Thyroid gland (tissue), 4 donors: Measurements from ENCODE around the gene ACBD3. TPM values are rescaled to one million over a fixed set of nuclear protein-coding genes. Genes with fewer than 3 reads are reported as not detected.

ENCODE experiments used
- DNase-seq, 2 donors: peaks; one replicate each; pipeline ENCODE4 v3.0.0-alpha.2; 2019
- H3K27ac ChIP-seq, 3 donors: fragments of 200-600 bp; sonication (generic); 1 replicate in 2 of 3; 2 replicates in 1 of 3; pipeline ENCODE4 v1.5.1; 2016 to 2019; ENCODE audit warnings: mild to moderate bottlenecking in 1 of 3, moderate library complexity in 1 of 3
- H3K27me3 ChIP-seq: fragments of 200-600 bp; sonication (generic); one replicate; pipeline ENCODE4 v1.5.1; 2019
- H3K36me3 ChIP-seq, 2 donors: fragments of 200-600 bp; sonication (generic); one replicate each; pipeline ENCODE4 v1.5.1; 2016 to 2019
- H3K4me1 ChIP-seq, 2 donors: fragments of 200-600 bp; sonication (generic); one replicate each; pipeline ENCODE4 v1.5.1; 2017 to 2019
- H3K4me3 ChIP-seq, 3 donors: fragments of 200-600 bp; sonication (generic); replicated peaks in 1 of 3; 1 replicate in 2 of 3; 2 replicates in 1 of 3; pipeline ENCODE4 v1.5.1; 2016; ENCODE audit warnings: mild to moderate bottlenecking in 1 of 3
- H3K9me3 ChIP-seq: fragments of 200-600 bp; sonication (generic); one replicate; pipeline ENCODE4 v1.5.1; 2017
- CTCF ChIP-seq, 6 experiments: fragments of 200-600 bp in 3 of 6; fragments of 450-650 bp in 3 of 6; sonication (generic) in 3 of 6; IDR thresholded peaks; one replicate each; pipeline ENCODE4 v1.5.1; 2016 to 2019; ENCODE audit warnings: antibody characterized with exemption in 6 of 6, mild to moderate bottlenecking in 2 of 6, inconsistent platforms in 1 of 6, moderate library complexity in 1 of 6
- POLR2A ChIP-seq, 2 donors: fragments of 450-650 bp; IDR thresholded peaks; one replicate each; pipeline ENCODE4 v1.6.1; 2017; ENCODE audit warnings: antibody characterized with exemption in 2 of 2, mild to moderate bottlenecking in 2 of 2, moderate library complexity in 1 of 2
- WGBS, 2 donors: methylation state at CpG; one replicate each; pipeline ENCODE4 v1.1.5; 2017; 5-methylcytosine and 5-hydroxymethylcytosine counted together
- intact Hi-C: fragments of 100-400 bp; cut with DNase I; formaldehyde crosslinking; loops from one replicate; pipeline ENCODE4 v1.15.1; 2023
- total RNA-seq, 4 donors: library from RNA; depleted of rRNA; stranded (reverse); fragments of >200 nt; gene quantifications; one replicate each; pipeline ENCODE4 v1.2.3, GENCODE V29; 2016

ACBD3 gene
- total RNA-seq, 4 donors from 2014 or later: 56.4 to 74.2 (median 66.0) TPM

DNA sequence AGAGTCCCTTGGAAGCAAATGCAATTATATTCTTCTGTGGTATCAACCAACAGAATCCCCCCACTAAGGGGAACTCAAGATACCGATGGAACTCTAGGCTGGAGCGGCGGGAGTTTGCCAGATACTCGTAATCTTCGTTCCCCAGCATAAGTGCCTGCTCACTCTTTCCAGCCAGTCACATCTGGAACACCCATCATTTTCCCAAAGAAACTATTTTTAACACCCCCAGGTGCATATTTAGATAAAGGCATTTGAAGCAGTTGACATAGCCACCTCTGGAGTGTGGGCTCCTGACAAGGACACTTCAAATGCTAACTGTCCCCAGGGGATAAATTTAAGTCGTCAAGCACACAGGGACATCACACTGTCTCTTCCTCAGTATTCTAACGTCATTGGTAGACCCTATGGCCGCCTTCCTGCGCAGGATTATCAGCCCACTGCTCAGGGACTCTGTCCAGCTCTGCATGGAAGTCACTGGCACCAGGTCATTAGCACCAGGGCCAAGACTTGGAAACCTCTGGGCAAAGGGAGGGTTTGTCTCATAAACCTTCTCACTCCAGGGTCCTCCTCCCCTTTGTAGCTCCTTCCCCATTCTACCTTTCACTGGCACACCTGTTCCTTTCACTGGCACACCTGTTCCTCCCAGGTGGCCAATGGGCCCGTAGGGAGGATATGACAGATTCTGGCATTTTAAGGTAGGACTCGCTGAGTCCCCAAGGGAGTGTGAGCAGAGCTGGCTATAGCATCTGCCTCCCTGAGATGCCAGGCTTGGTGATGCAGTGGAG lies 75.3 kb downstream of the ACBD3 start:
- 55 to 62% methylated on average over 11 of the region's 11 CpGs for whole genome bisulfite sequencing, 2 donors
- intact Hi-C loops: no loop called here
- peak overlapping the region in 2 of 3 donors; percentile 45 to 71 for H3K4me3 ChIP-seq
- no peaks in the 10 kb centered on the region for H3K36me3 ChIP-seq
- DNase-seq: no peak
- no peak for TF ChIP-seq POLR2A (IDR thresholded peaks at IDR 0.05)
- H3K4me1 ChIP-seq: peaks cover 14 to 25% of the 10 kb centered on the region in 2 donors
- H3K27ac ChIP-seq: peak overlapping the region; percentile 88 to 99 (median 98)
- H3K9me3 ChIP-seq: no peaks in the 10 kb centered on the region
- no peaks in the 10 kb centered on the region for H3K27me3 ChIP-seq

DNA sequence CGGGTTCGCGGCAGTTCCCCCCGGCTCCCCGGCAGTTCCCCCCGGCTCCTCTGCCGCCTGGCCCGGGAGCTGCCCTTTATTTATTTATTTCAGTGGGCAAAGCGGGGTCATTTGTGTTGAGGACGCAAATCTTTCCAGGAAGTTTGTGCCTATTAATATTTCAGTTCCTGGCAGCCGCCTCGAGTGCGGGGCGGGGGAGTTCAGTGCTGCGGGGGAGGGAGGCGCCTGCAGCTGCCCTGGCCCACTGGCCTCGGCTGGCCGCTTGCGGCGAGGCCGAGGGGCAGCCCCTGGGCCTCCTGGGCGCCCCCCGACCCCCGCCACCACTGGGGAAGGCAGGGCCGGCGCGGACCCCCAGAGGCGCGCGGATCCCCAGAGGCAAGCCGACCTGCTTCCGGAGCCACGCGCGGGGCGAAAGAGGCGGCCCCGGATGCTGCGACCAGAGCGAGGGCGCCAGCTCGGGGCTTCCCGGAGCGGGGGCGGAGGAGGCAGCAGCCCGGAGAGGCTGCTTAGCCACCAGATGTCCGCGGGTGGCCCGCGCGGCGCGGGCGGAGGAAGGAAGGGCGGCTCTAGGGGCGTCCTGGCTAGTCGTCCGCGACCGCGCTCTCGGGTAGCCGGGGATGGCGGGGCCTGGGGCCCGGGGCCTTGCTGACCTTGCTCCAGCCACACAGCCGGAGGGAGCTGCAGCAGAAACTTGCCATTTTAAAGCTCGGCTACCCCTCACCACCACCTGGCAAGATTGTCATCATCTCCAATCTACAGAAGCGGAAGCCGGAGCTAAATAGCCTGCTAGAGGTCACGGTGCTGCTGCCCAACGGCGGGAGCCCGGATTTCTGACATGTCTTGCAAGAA lies 76.1 kb downstream of the ACBD3 start:
- intact Hi-C loops: no loop called here
- Histone ChIP-seq H3K27me3 (no peaks in the 10 kb centered on the region), H3K36me3 (no peaks in the 10 kb centered on the region), H3K4me1 (peaks cover 14 to 25% of the 10 kb centered on the region in 2 donors), H3K27ac (peak overlapping the region; percentile 88 to 99 (median 98)), H3K9me3 (no peaks in the 10 kb centered on the region), H3K4me3 (peak overlapping the region; percentile 45 to 89 (median 71))
- WGBS, 2 donors: 3 to 13% methylated on average over 6 to 24 of the region's 73 CpGs
- DNase-seq: peak; percentile 61 to 68
- TF ChIP-seq CTCF (IDR thresholded peaks at IDR 0.05) (no peak), POLR2A (IDR thresholded peaks at IDR 0.05) (peak in 1 of 2 donors; percentile 10)

DNA sequence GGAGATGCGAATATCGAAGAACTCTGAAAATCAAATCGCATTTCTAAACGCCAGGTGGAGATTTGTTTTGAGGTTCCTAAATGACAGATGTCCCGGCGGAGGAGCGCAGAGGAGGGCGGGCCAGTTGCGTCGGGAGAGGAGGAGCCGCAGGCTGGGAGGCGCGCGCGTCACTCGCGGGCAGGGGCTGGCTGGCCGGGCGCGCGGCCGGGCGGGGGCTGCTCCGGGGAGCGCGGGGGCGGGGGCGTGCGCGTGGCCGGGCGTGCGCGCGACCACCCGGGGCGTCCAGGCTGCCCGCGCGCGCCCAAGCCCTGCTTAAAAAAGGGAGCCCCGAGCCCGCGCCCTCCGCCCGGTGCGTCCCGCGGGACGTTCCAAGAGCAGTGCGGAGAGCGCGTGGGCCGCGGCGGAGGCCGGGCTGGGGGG lies 76.7 kb downstream of the ACBD3 start:
- 0% methylated on average over 4 to 11 of the region's 57 CpGs for WGBS, 2 donors
- intact Hi-C loops: no loop called here

DNA sequence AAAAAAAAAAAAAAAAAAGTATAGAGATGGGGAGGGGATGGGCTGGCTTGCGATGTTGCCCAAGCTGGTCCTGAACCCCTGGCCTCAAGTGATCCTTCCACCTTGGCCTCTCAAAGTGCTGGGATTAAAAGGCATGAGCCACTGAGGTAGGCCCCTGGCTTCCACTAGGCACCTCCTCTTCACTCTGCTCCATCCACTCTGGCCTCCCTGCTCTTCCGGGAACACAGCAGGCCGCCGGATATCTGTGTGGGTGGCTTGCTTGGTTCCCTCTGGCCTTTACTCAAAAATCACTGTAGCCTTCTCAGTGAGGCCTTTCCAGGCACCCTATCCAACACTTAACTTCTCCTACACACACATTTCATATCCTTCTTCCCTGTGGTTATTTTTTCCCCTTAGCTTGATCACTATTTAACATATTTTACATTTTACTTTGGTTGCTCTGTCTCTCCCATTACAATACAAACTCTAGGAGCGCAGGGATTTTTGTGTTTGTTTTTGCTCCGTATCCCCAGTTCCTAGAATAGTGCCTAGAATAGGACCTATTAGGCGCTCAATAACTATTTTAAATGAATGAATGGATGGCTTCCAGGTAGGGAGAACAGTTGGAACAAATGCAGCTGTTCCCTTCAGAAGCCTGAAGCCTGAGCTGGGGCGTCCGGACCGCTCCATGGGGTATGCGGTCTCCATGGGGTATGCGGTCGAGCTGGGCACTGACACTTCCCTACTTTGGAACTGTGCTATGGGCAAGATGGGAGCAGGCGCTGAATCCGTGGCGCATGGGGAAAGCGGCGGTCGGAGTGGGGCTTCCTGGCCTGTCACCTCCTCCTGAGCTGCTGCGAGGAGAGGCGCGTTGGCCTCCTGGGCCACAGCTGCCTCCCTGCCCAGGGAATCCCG lies 77.4 kb downstream of the ACBD3 start:
- no peaks in the 10 kb centered on the region for H3K9me3 ChIP-seq
- H3K4me1 ChIP-seq: peaks cover 14 to 25% of the 10 kb centered on the region in 2 donors
- 27 to 29% methylated on average over 20 to 23 of the region's 23 CpGs for WGBS, 2 donors
- TF ChIP-seq CTCF (IDR thresholded peaks at IDR 0.05) (peak in 1 of 6 experiments; percentile 35), POLR2A (IDR thresholded peaks at IDR 0.05) (no peak)
- no peak for DNase-seq
- no peaks in the 10 kb centered on the region for H3K36me3 ChIP-seq
- H3K4me3 ChIP-seq: peak overlapping the region in 2 of 3 donors; percentile 20 to 71
- H3K27ac ChIP-seq: peak overlapping the region; percentile 74 to 99 (median 75)
- intact Hi-C loops: no loop called here
- H3K27me3 ChIP-seq: no peaks in the 10 kb centered on the region

More for the DNA sequence above, 76.7 kb downstream of the ACBD3 start:
- peak; percentile 87 to 90 for DNase-seq
- peak overlapping the region; percentile 45 to 89 (median 71) for H3K4me3 ChIP-seq
- no peaks in the 10 kb centered on the region for H3K9me3 ChIP-seq
- TF ChIP-seq CTCF (IDR thresholded peaks at IDR 0.05): peak in 1 of 6 experiments; percentile 35
- TF ChIP-seq POLR2A (IDR thresholded peaks at IDR 0.05): peak in 1 of 2 donors; percentile 62
- H3K36me3 ChIP-seq: no peaks in the 10 kb centered on the region
- no peaks in the 10 kb centered on the region for H3K27me3 ChIP-seq
- peak overlapping the region; percentile 88 to 99 (median 98) for H3K27ac ChIP-seq
- peaks cover 14 to 25% of the 10 kb centered on the region in 2 donors for H3K4me1 ChIP-seq
